HCT116 (cell line): ENCODE data around the gene HAPLN2. TPM values are rescaled to one million over a fixed set of nuclear protein-coding genes. Genes with fewer than 3 reads are reported as not detected.
"Not testable (repeated sequence)": the region's sequence is repeated elsewhere in the genome, so short reads cannot be mapped to it uniquely, and the experiment has no call there.

ENCODE experiments used
- ATAC-seq: fragments of 200-7000 bp; cut with Tn5 transposase; 2 replicates; pipeline ENCODE4 v1.9.1; 2020; ENCODE audit warnings: mild to moderate bottlenecking, moderate library complexity
- BruUV-seq: library from RNA; stranded (reverse); fragments of 400-500 nt; replicated peaks from 2 replicates; lab custom pipeline; 2021; lab: Mats Ljungman, UMichigan
- CTCF ChIA-PET: fragments of 300-600 bp; sonication (Branson Sonifier 250); formaldehyde crosslinking; loops from one replicate; lab custom pipeline; 2021; ENCODE audit warnings: antibody characterized with exemption; lab: Charles Lee
- POLR2A ChIA-PET: fragments of 300-600, 350-600 bp; sonication (Branson Sonifier 250); formaldehyde crosslinking; loops from one replicate; lab custom pipeline; 2021; ENCODE audit warnings: antibody characterized with exemption; lab: Charles Lee
- RAD21 ChIA-PET, 2 experiments: fragments of 300-600 bp; sonication (Branson Sonifier 250); formaldehyde crosslinking; loops; one replicate each; lab custom pipeline; 2023; ENCODE audit warnings: low total read pairs in 2 of 2; ENCODE audit not compliant: uncharacterized antibody in 2 of 2, unreplicated experiment in 2 of 2, low non-redundant PET in 1 of 2; lab: Charles Lee
- DNase-seq: peaks from one replicate; pipeline ENCODE4 v3.0.0-alpha.2; 2010; ENCODE audit warnings: low read depth, low spot score
- H2AFZ ChIP-seq: fragments of 200-600 bp; shearing (Covaris generic), sonication (generic); 2 replicates; pipeline ENCODE4 v1.6.1; 2017; ENCODE audit warnings: low read depth, mixed run types, mixed read lengths, antibody characterized with exemption, low read length; ENCODE audit not compliant: poor library complexity, severe bottlenecking
- H3K27ac ChIP-seq: 2 replicates; pipeline ENCODE4 v1.5.1; 2012; ENCODE audit warnings: low read depth, low read length
- H3K27me3 ChIP-seq: fragments of 200-600 bp; sonication (generic); 2 replicates; pipeline ENCODE4 v1.6.1; 2016; ENCODE audit warnings: mixed run types, low read length, mixed read lengths; ENCODE audit not compliant: insufficient read depth
- H3K36me3 ChIP-seq, 2 experiments: fragments of 200-500 bp in 1 of 2; fragments of 200-600 bp in 1 of 2; sonication (Bioruptor generic) in 1 of 2; sonication (generic) in 1 of 2; 2 replicates each; pipeline versions ENCODE4 v1.5.1 to v1.6.1; 2014 to 2016; ENCODE audit warnings: low read length in 2 of 2, inconsistent platforms in 1 of 2, mixed read lengths in 1 of 2, mixed run types in 1 of 2; ENCODE audit not compliant: insufficient read depth in 2 of 2, control insufficient read depth in 1 of 2
- H3K4me1 ChIP-seq, 2 experiments: fragments of 200-600 bp in 1 of 2; sonication (generic) in 1 of 2; 2 replicates each; pipeline versions ENCODE4 v1.5.1 to v1.6.1; 2012 to 2017; ENCODE audit warnings: low read length in 2 of 2, inconsistent platforms in 1 of 2, mild to moderate bottlenecking in 1 of 2, mixed read lengths in 1 of 2, mixed run types in 1 of 2, moderate library complexity in 1 of 2; ENCODE audit not compliant: insufficient read depth in 2 of 2, control insufficient read depth in 1 of 2
- H3K4me2 ChIP-seq: fragments of 200-600 bp; sonication (generic); 2 replicates; pipeline ENCODE4 v1.6.1; 2017; ENCODE audit warnings: mixed run types, low read length, mixed read lengths
- H3K4me3 ChIP-seq, 2 experiments: fragments of 200-600 bp in 1 of 2; sonication (generic) in 1 of 2; replicated peaks in 1 of 2; 2 replicates each; pipeline ENCODE4 v1.5.1; 2011 to 2016; ENCODE audit warnings: low read length in 2 of 2, control low read depth in 1 of 2, low read depth in 1 of 2, mild to moderate bottlenecking in 1 of 2, mixed read lengths in 1 of 2, mixed run types in 1 of 2
- H3K79me2 ChIP-seq: fragments of 200-600 bp; sonication (generic); 2 replicates; pipeline ENCODE4 v1.6.1; 2017; ENCODE audit warnings: mild to moderate bottlenecking, mixed run types, low read length, moderate library complexity, mixed read lengths; ENCODE audit not compliant: insufficient read depth
- H3K9ac ChIP-seq: fragments of 200-600 bp; sonication (generic); 2 replicates; pipeline ENCODE4 v1.6.1; 2016; ENCODE audit warnings: low read length, mixed read lengths
- H3K9me2 ChIP-seq: fragments of 200-600 bp; sonication (generic), shearing (Covaris generic); 2 replicates; pipeline ENCODE4 v1.6.1; 2017; ENCODE audit warnings: mixed run types, mild to moderate bottlenecking, moderate library complexity; ENCODE audit not compliant: insufficient read depth
- H3K9me3 ChIP-seq, 2 experiments: fragments of 200-500 bp in 1 of 2; fragments of 200-600 bp in 1 of 2; sonication (Bioruptor generic) in 1 of 2; sonication (generic) in 1 of 2; 2 replicates each; pipeline ENCODE4 v1.6.1; 2014 to 2017; ENCODE audit warnings: low read length in 2 of 2, mixed read lengths in 2 of 2, inconsistent platforms in 1 of 2, low read depth in 1 of 2, mild to moderate bottlenecking in 1 of 2, mixed run types in 1 of 2, moderate library complexity in 1 of 2; ENCODE audit not compliant: control insufficient read depth in 1 of 2, insufficient read depth in 1 of 2
- H4K20me1 ChIP-seq: fragments of 200-600 bp; sonication (generic), shearing (Covaris generic); 2 replicates; pipeline ENCODE4 v1.6.1; 2017; ENCODE audit warnings: mixed run types, mild to moderate bottlenecking, moderate library complexity; ENCODE audit not compliant: insufficient read depth
- CTCF ChIP-seq, 3 experiments: fragments of 200-600 bp in 1 of 3; sonication (generic) in 1 of 3; IDR thresholded peaks in 2 of 3; conservative IDR thresholded peaks in 1 of 3; 2 replicates each; pipeline ENCODE4 v1.5.1; 2012 to 2017; ENCODE audit warnings: low read depth in 2 of 3, low read length in 2 of 3, antibody characterized with exemption in 1 of 3, borderline replicate concordance in 1 of 3, control low read depth in 1 of 3, mild to moderate bottlenecking in 1 of 3, mixed read lengths in 1 of 3, mixed run types in 1 of 3, moderate library complexity in 1 of 3; ENCODE audit not compliant: insufficient read depth in 1 of 3
- RAD21 ChIP-seq: IDR thresholded peaks from 2 replicates; pipeline ENCODE4 v1.6.1; 2012; ENCODE audit warnings: low read depth, mild to moderate bottlenecking
- TCF7L2 ChIP-seq: IDR thresholded peaks from 2 replicates; pipeline ENCODE4 v1.7.0; 2011; ENCODE audit warnings: borderline replicate concordance, inconsistent platforms; ENCODE audit not compliant: insufficient read depth, insufficient read length; ENCODE audit errors: extremely low read depth
- intact Hi-C: fragments of 100-400 bp; cut with micrococcal nuclease; formaldehyde crosslinking; loops from 2 replicates; pipeline ENCODE4 v1.10.0; 2022
- total RNA-seq: library from RNA; stranded (reverse); gene quantifications from one replicate; pipeline ENCODE4 v1.2.1, GENCODE V29; 2021; ENCODE audit not compliant: unreplicated experiment
- TF ChIP-seq, protein P1 (sequence below): IDR thresholded peaks from 2 replicates; pipeline ENCODE4 v1.6.1; 2012

The HAPLN2 gene
- total RNA-seq, 1 experiment from 2014 or later: 0.54 TPM

DNA sequence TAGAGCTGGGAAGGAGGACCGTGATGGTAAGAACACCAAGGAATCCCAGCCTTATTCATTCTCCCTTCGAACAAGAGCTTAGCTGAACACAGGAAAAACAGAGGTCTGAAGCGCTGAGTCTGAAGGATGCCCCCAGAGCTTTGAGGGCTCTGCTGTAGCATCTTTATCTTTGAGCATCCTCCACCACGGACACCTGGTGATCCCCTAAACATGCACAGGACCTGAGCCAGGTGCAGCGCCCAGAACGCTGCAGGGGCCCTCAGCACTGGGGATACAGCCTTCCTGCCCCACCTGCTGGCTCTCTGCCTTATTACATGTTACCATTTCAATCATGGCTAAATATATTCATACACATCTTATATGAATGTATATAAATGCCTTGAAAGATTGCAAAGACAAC, 10.2 kb upstream of the HAPLN2 start:
- RAD21 ChIA-PET: interaction anchor here in 1 of 2 experiments (1.0 kb wide), 1 partner anchor 152 kb away, joined by 5 read pairs; no protein-coding TSS in a partner anchor
- Histone ChIP-seq H3K4me2 (peak overlapping the region; percentile 21; the same call in 1 of the 2 replicates), H3K79me2 (no peaks in the 10 kb centered on the region), H3K9ac (no peak overlapping the region), H3K9me3 (no peaks in the 10 kb centered on the region), H3K27me3 (no peaks in the 10 kb centered on the region), H3K9me2 (no peaks in the 10 kb centered on the region), H3K27ac (no peak overlapping the region), H3K4me3 (no peak overlapping the region), H3K4me1 (peaks cover 0 to 16% of the 10 kb centered on the region in 2 experiments; a peak in 2 of 4 replicates), H4K20me1 (no peaks in the 10 kb centered on the region), H3K36me3 (no peaks in the 10 kb centered on the region), H2AFZ (no peak overlapping the region)
- intact Hi-C loops: loop anchor here (1.0 to 2.0 kb wide), 4 partner anchors 25 to 226 kb away; no protein-coding TSS in a partner anchor
- no TSS peak for BruUV-seq
- CTCF ChIA-PET: interaction anchor here (0.5 to 1.8 kb wide), 11 partner anchors 8 to 223 kb away, joined by 3 to 19 read pairs (median 4); partner anchors contain the start of genes MEF2D and NAXE
- DNase-seq (no peak), ATAC-seq (peak; percentile 77)
- TF ChIP-seq CTCF (IDR thresholded peaks at IDR 0.05 in 2 of 3, conservative IDR thresholded peaks at IDR 0.05 in 1 of 3; ENCODE audit: borderline replicate concordance in 1 of 3, insufficient read depth in 1 of 3, low read depth in 2 of 3, low read length in 2 of 3): peak; percentile 68 to 81 (median 77)
- TF ChIP-seq RAD21: peak; percentile 81
- TF ChIP-seq TCF7L2: no peak
- TF ChIP-seq, protein P1, sequence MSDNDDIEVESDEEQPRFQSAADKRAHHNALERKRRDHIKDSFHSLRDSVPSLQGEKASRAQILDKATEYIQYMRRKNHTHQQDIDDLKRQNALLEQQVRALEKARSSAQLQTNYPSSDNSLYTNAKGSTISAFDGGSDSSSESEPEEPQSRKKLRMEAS: no peak
- POLR2A ChIA-PET: interaction anchor here (1.0 to 1.1 kb wide), 2 partner anchors 52 to 152 kb away, joined by 3 to 4 read pairs; no protein-coding TSS in a partner anchor

GRCh38 chr1:156610072-156610471, 9.1 kb upstream of the HAPLN2 start:
- H2AFZ ChIP-seq, H3K4me3 ChIP-seq, H3K9me2 ChIP-seq, DNase-seq, ATAC-seq, H3K27ac ChIP-seq, RAD21 ChIA-PET, H3K27me3 ChIP-seq, H3K9me3 ChIP-seq, H4K20me1 ChIP-seq, BruUV-seq, H3K9ac ChIP-seq, intact Hi-C loops, H3K4me2 ChIP-seq, H3K79me2 ChIP-seq, H3K36me3 ChIP-seq, POLR2A ChIA-PET: not testable (repeated sequence)
- CTCF ChIA-PET: interaction anchor here (1.5 kb wide), 1 partner anchor 18 kb away, joined by 4 read pairs; no protein-coding TSS in a partner anchor
- peaks cover 0 to 16% of the 10 kb centered on the region in 2 experiments; a peak in 2 of 4 replicates for H3K4me1 ChIP-seq
